HepG2 (cell line): ENCODE measurements around the gene NPC1. TPM values are rescaled to one million over a fixed set of nuclear protein-coding genes. Genes with fewer than 3 reads are reported as not detected.
A peak's percentile ranks its signal among the peaks of the same experiment; 100 is the strongest.

ENCODE experiments used
- AKNA ChIP-seq: sonication (generic); formaldehyde crosslinking; IDR thresholded peaks from 2 replicates; pipeline ENCODE4 v1.4.0; 2020; ENCODE audit warnings: missing genetic modification reagents, borderline replicate concordance
- ELF1 ChIP-seq: sonication (generic); formaldehyde crosslinking; IDR thresholded peaks from 2 replicates; pipeline ENCODE4 v1.4.0; 2020; ENCODE audit warnings: missing genetic modification reagents
- FOXK1 ChIP-seq: sonication (generic); formaldehyde crosslinking; IDR thresholded peaks from 2 replicates; pipeline ENCODE4 v1.4.0; 2020; ENCODE audit warnings: low read depth, missing genetic modification reagents, borderline replicate concordance
- HMGXB4 ChIP-seq, 2 experiments: sonication (generic) in 1 of 2; formaldehyde crosslinking in 1 of 2; IDR thresholded peaks; 2 replicates each; pipeline versions ENCODE4 v1.4.0 to v1.6.1; 2018 to 2020; ENCODE audit warnings: missing genetic modification reagents in 2 of 2, borderline replicate concordance in 1 of 2, low read depth in 1 of 2, mild to moderate bottlenecking in 1 of 2, missing biosample characterization in 1 of 2
- JDP2 ChIP-seq: sonication (generic); formaldehyde crosslinking; IDR thresholded peaks from 2 replicates; pipeline ENCODE4 v1.8.1; 2022; ENCODE audit warnings: missing genetic modification reagents, borderline replicate concordance
- PAF1 ChIP-seq: IDR thresholded peaks from 2 replicates; pipeline ENCODE4 v1.6.1; 2016; ENCODE audit warnings: missing genetic modification reagents, missing compliant biosample characterization
- PAXIP1 ChIP-seq: sonication (generic); formaldehyde crosslinking; conservative IDR thresholded peaks from 2 replicates; pipeline ENCODE4 v1.4.0; 2020; ENCODE audit warnings: mild to moderate bottlenecking, missing genetic modification reagents, moderate library complexity
- RBM22 ChIP-seq: fragments of 200-400 bp; formaldehyde crosslinking; optimal IDR thresholded peaks from 2 replicates; pipeline ENCODE3; 2017; ENCODE audit warnings: mild to moderate bottlenecking, low read length, moderate library complexity
- TFDP2 ChIP-seq: sonication (generic); formaldehyde crosslinking; IDR thresholded peaks from 2 replicates; pipeline ENCODE4 v1.4.0; 2020; ENCODE audit warnings: missing genetic modification reagents
- USF2 ChIP-seq, 2 experiments: sonication (generic) in 1 of 2; formaldehyde crosslinking in 1 of 2; IDR thresholded peaks; 2 replicates each; pipeline versions ENCODE4 v1.5.1 to v1.6.1; 2011 to 2020; ENCODE audit warnings: borderline replicate concordance in 1 of 2, low read depth in 1 of 2, low read length in 1 of 2, mild to moderate bottlenecking in 1 of 2, missing genetic modification reagents in 1 of 2, moderate library complexity in 1 of 2
- ZFP62 ChIP-seq: sonication (generic); formaldehyde crosslinking; IDR thresholded peaks from 2 replicates; pipeline ENCODE4 v1.4.0; 2020; ENCODE audit warnings: missing genetic modification reagents
- ZNF576 ChIP-seq: sonication (generic); formaldehyde crosslinking; IDR thresholded peaks from 2 replicates; pipeline ENCODE4 v1.4.0; 2020; ENCODE audit warnings: mild to moderate bottlenecking, missing genetic modification reagents
- polyA plus RNA-seq, 8 experiments: library from polyadenylated mRNA; depleted of rRNA in 3 of 8; stranded (reverse) in 7 of 8; unstranded in 1 of 8; fragments of >200 nt; fragmentation: Illumina TruSeq in 4 of 8; extraction: Trizol in 4 of 8; gene quantifications; 2 replicates each; pipeline versions ENCODE4 v1.2.1 to v1.2.3, GENCODE V29; 2011 to 2016; ENCODE audit warnings: low read depth in 4 of 8, missing spikeins in 1 of 8, mixed read lengths in 1 of 8; ENCODE audit not compliant: insufficient read depth in 1 of 8
- total RNA-seq, 5 experiments: library from RNA; depleted of rRNA; stranded (reverse); fragments of >200 nt; fragmentation: Illumina TruSeq; extraction: Trizol; gene quantifications; 2 replicates each; pipeline ENCODE4 v1.2.3, GENCODE V29; 2016; ENCODE audit warnings: low read depth in 1 of 5

The NPC1 gene
- total and polyA plus RNA-seq, 2 of the 13 experiments (the other 11 are each of a cell fraction or from before 2014, with no cell fraction given): 46.5 to 114 TPM

GRCh38 chr18:23515911-23516546 is 70.3 kb downstream of the NPC1 start (continued):
- TF ChIP-seq HMGXB4 (CRISPR knock-in tag; IDR thresholded peaks at IDR 0.05; ENCODE audit: borderline replicate concordance in 1 of 2, low read depth in 1 of 2) (peak; percentile 68 to 76; a peak in 3 of 4 replicates), PAF1 (CRISPR knock-in tag) (no peak), RBM22 (peak; percentile 26), USF2 (IDR thresholded peaks at IDR 0.05; ENCODE audit: low read depth, low read length) (no peak), USF2 (CRISPR knock-in tag; IDR thresholded peaks at IDR 0.05; ENCODE audit: borderline replicate concordance) (no peak), ZFP62 (no peak), TFDP2 (CRISPR knock-in tag) (no peak), ZNF576 (no peak), PAXIP1 (CRISPR knock-in tag) (no peak), FOXK1 (peak; percentile 17; the same call in 1 of the 2 replicates), ELF1 (no peak), AKNA (CRISPR knock-in tag) (no peak), JDP2 (CRISPR knock-in tag) (no peak)
